MM.1S (cell line): Measurements from ENCODE around the gene ANXA7.

ENCODE experiments used
- DNase-seq: peaks from one replicate; pipeline ENCODE4 v3.0.0-alpha.2; 2015
- H2AFZ ChIP-seq: fragments of 300-600 bp; sonication (generic); 2 replicates; pipeline ENCODE4 v1.6.0; 2016; ENCODE audit warnings: antibody characterized with exemption, low read length
- H3F3A ChIP-seq: fragments of 300-600 bp; sonication (generic); 2 replicates; pipeline ENCODE4 v1.6.1; 2016; ENCODE audit warnings: mild to moderate bottlenecking, antibody characterized with exemption, low read length, moderate library complexity, mixed read lengths; ENCODE audit not compliant: insufficient read depth
- H3K27ac ChIP-seq: fragments of 300-600 bp; sonication (generic); 2 replicates; pipeline ENCODE4 v1.5.1; 2016; ENCODE audit warnings: mild to moderate bottlenecking, low read length
- H3K27me3 ChIP-seq: fragments of 300-600 bp; sonication (generic); replicated peaks from 2 replicates; pipeline ENCODE4 v1.6.0; 2016; ENCODE audit warnings: low read length; ENCODE audit not compliant: insufficient read depth
- H3K36me3 ChIP-seq: fragments of 300-600 bp; sonication (generic); replicated peaks from 2 replicates; pipeline ENCODE4 v1.6.1; 2016; ENCODE audit warnings: mild to moderate bottlenecking, low read length, mixed read lengths; ENCODE audit not compliant: insufficient read depth
- H3K4me1 ChIP-seq: fragments of 300-600 bp; sonication (generic); 2 replicates; pipeline ENCODE4 v1.6.1; 2016; ENCODE audit warnings: low read length, mixed read lengths
- H3K4me2 ChIP-seq: fragments of 300-600 bp; sonication (generic); 2 replicates; pipeline ENCODE4 v1.6.0; 2016; ENCODE audit warnings: low read depth, low read length
- H3K4me3 ChIP-seq: fragments of 300-600 bp; sonication (generic); 2 replicates; pipeline ENCODE4 v1.5.1; 2016; ENCODE audit warnings: low read length, mixed read lengths
- H3K79me2 ChIP-seq: fragments of 300-600 bp; sonication (generic); 2 replicates; pipeline ENCODE4 v1.6.1; 2016; ENCODE audit warnings: mixed run types, low read length, mixed read lengths
- H3K9ac ChIP-seq: fragments of 300-600 bp; sonication (generic); 2 replicates; pipeline ENCODE4 v1.6.1; 2016; ENCODE audit warnings: low read length, mixed read lengths
- H3K9me2 ChIP-seq: fragments of 300-600 bp; sonication (generic); replicated peaks from 2 replicates; pipeline ENCODE4 v1.6.1; 2016; ENCODE audit warnings: mild to moderate bottlenecking, low read length, mixed read lengths; ENCODE audit not compliant: insufficient read depth
- H3K9me3 ChIP-seq: fragments of 300-600 bp; sonication (generic); replicated peaks from 2 replicates; pipeline ENCODE4 v1.6.1; 2016; ENCODE audit warnings: mild to moderate bottlenecking, low read length, mixed read lengths; ENCODE audit not compliant: insufficient read depth
- H4K20me1 ChIP-seq: fragments of 300-600 bp; sonication (generic); 2 replicates; pipeline ENCODE4 v1.6.1; 2016; ENCODE audit warnings: mild to moderate bottlenecking, low read length, moderate library complexity, mixed read lengths; ENCODE audit not compliant: insufficient read depth
- EZH2 ChIP-seq: fragments of 300-600 bp; sonication (generic); optimal IDR thresholded peaks from 2 replicates; pipeline ENCODE3; 2017; ENCODE audit warnings: low read depth, mild to moderate bottlenecking, antibody characterized with exemption, low read length, mixed read lengths
- EZH2phosphoT487 ChIP-seq: fragments of 300-600 bp; sonication (generic); IDR thresholded peaks from 2 replicates; pipeline ENCODE4 v1.6.1; 2018; ENCODE audit warnings: antibody characterized with exemption, low read length
- TF ChIP-seq, protein P1 (sequence below): fragments of 300-600 bp; sonication (generic); IDR thresholded peaks from 2 replicates; pipeline ENCODE4 v1.5.1; 2016; ENCODE audit warnings: antibody characterized with exemption, low read length, mixed read lengths

ANXA7 gene

GRCh38 chr10:73368238-73368637, 45.6 kb downstream of the ANXA7 start:
- no peaks in the 10 kb centered on the region for H3K9me2 ChIP-seq
- no peak for DNase-seq
- no peak overlapping the region for H3K27ac ChIP-seq
- H4K20me1 ChIP-seq: no peaks in the 10 kb centered on the region
- no peak overlapping the region for H3K4me3 ChIP-seq
- H3K9ac ChIP-seq: no peak overlapping the region
- no peaks in the 10 kb centered on the region for H3K79me2 ChIP-seq
- H3K36me3 ChIP-seq: peaks cover 4% of the 10 kb centered on the region; the same call in 1 of the 2 replicates
- H3K9me3 ChIP-seq: no peaks in the 10 kb centered on the region
- H3F3A ChIP-seq: no peaks in the 10 kb centered on the region
- H3K4me1 ChIP-seq: no peaks in the 10 kb centered on the region
- no peak for TF ChIP-seq EZH2phosphoT487
- TF ChIP-seq, protein P1, sequence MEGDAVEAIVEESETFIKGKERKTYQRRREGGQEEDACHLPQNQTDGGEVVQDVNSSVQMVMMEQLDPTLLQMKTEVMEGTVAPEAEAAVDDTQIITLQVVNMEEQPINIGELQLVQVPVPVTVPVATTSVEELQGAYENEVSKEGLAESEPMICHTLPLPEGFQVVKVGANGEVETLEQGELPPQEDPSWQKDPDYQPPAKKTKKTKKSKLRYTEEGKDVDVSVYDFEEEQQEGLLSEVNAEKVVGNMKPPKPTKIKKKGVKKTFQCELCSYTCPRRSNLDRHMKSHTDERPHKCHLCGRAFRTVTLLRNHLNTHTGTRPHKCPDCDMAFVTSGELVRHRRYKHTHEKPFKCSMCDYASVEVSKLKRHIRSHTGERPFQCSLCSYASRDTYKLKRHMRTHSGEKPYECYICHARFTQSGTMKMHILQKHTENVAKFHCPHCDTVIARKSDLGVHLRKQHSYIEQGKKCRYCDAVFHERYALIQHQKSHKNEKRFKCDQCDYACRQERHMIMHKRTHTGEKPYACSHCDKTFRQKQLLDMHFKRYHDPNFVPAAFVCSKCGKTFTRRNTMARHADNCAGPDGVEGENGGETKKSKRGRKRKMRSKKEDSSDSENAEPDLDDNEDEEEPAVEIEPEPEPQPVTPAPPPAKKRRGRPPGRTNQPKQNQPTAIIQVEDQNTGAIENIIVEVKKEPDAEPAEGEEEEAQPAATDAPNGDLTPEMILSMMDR: no peak
- no peak for TF ChIP-seq EZH2
- no peak overlapping the region for H2AFZ ChIP-seq
- H3K4me2 ChIP-seq: no peak overlapping the region
- no peaks in the 10 kb centered on the region for H3K27me3 ChIP-seq

GRCh38 chr10:73366381-73367298, 47.2 kb downstream of the ANXA7 start:
- no peaks in the 10 kb centered on the region; the same call in 1 of the 2 replicates for H3K36me3 ChIP-seq
- H3K4me2 ChIP-seq: no peak overlapping the region
- DNase-seq: no peak

DNA sequence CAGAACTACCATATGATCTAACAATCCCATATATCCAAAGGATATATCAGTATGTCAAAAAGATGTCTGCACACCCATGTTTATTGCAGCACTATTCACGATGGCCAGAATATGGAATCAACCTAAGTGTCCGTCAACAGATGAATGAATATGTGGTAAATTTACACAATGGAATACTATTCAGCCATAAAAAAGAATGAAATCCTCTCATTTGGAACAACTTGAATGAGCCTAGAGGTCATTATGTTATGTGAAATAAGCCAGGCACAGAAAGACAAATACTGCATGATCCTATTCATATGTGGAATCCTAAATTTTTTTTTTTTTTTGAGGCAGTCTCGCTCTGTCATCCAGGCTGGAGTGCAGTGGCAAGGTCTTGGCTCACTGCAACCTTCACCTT, 48.9 kb downstream of the ANXA7 start:
- TF ChIP-seq EZH2 (no peak), EZH2phosphoT487 (no peak)
- TF ChIP-seq, protein P1: no peak
- Histone ChIP-seq H3K27me3 (no peaks in the 10 kb centered on the region), H4K20me1 (no peaks in the 10 kb centered on the region), H3K9me3 (no peaks in the 10 kb centered on the region), H3K4me2 (no peak overlapping the region), H3K4me1 (no peaks in the 10 kb centered on the region), H2AFZ (no peak overlapping the region), H3K4me3 (no peak overlapping the region), H3K36me3 (no peaks in the 10 kb centered on the region), H3K79me2 (no peaks in the 10 kb centered on the region), H3K9ac (no peak overlapping the region), H3K27ac (no peak overlapping the region), H3F3A (no peaks in the 10 kb centered on the region), H3K9me2 (no peaks in the 10 kb centered on the region)
- DNase-seq: no peak

More at GRCh38 chr10:73366381-73367298, 47.2 kb downstream of the ANXA7 start:
- Histone ChIP-seq H3K9me2 (no peaks in the 10 kb centered on the region), H3K27me3 (no peaks in the 10 kb centered on the region), H3K79me2 (no peaks in the 10 kb centered on the region), H4K20me1 (no peaks in the 10 kb centered on the region), H3K9ac (no peak overlapping the region; the same call in 1 of the 2 replicates), H3K27ac (no peak overlapping the region), H3K4me3 (no peak overlapping the region), H3F3A (no peaks in the 10 kb centered on the region), H2AFZ (no peak overlapping the region), H3K9me3 (no peaks in the 10 kb centered on the region), H3K4me1 (no peaks in the 10 kb centered on the region)
- TF ChIP-seq, protein P1: no peak
- TF ChIP-seq EZH2 (no peak), EZH2phosphoT487 (no peak)
